IMR-90 (cell line): Measurements from ENCODE around the gene NPY1R.

ENCODE experiments used
- CHD1 ChIP-seq: IDR thresholded peaks from 2 replicates; pipeline ENCODE4 v1.6.1; 2012; ENCODE audit warnings: low read depth, low read length, improper control_type of control experiment
- CTCF ChIP-seq: conservative IDR thresholded peaks from 2 replicates; pipeline ENCODE4 v1.5.1; 2012; ENCODE audit warnings: mild to moderate bottlenecking, low read depth, low read length, improper control_type of control experiment
- POLR2A ChIP-seq: IDR thresholded peaks from 2 replicates; pipeline ENCODE4 v1.6.1; 2012; ENCODE audit warnings: mild to moderate bottlenecking, low read depth, low read length
- RCOR1 ChIP-seq: IDR thresholded peaks from 2 replicates; pipeline ENCODE4 v1.6.1; 2012; ENCODE audit warnings: mild to moderate bottlenecking, low read length, improper control_type of control experiment; ENCODE audit not compliant: insufficient replicate concordance
- RFX5 ChIP-seq: IDR thresholded peaks from 2 replicates; pipeline ENCODE4 v1.8.0; 2012; ENCODE audit warnings: low read depth, mild to moderate bottlenecking, low read length, moderate library complexity

- TF ChIP-seq CTCF (no peak), RFX5 (no peak), RCOR1 (no peak), CHD1 (no peak), POLR2A (no peak)
Observed at GRCh38 chr4:163280703-163281519, 51.5 kb downstream of the NPY1R start.
